Measurements from ENCODE around the gene LMBRD2. TPM values are rescaled to one million over a fixed set of nuclear protein-coding genes. Genes with fewer than 3 reads are reported as not detected.

The LMBRD2 gene
- total and polyA plus RNA-seq, 2 donors (not counting 3 experiments of a cell fraction or from before 2014, with no cell fraction given) = 1.2 to 5.2 TPM

DNA sequence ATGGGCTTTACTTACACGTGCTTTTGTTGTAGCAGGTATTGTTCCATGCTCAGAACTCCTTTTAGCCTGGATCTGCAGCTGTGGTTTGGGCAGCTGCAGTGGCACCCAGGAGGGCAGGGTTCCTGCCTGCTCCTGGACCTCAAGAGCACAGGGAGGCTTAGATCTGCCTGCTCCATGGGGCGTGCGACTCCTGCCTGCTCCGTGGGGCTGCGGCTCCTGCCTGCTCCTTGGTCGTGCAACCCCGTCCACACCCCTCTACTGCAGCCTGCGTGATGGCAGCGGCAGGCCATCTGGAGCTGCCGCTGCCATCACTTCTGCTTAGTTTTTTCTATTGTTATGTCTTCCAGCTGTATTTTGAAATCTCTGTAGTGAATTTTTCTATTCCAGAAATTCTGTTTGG lies 73.3 kb downstream of the LMBRD2 start:
- CTCF ChIA-PET = interaction anchor here (0.6 to 4.3 kb wide), 62 partner anchors 10 to 1662 kb away, joined by 3 to 83 read pairs (median 5); partner anchors contain the start of genes LMBRD2, NADK2, RANBP3L and SKP2
- Histone ChIP-seq H2AFZ (ENCODE audit: low read depth, low read length) (no peak overlapping the region), H3K27me3 (ENCODE audit: control insufficient read depth in 2 of 2, insufficient read depth in 2 of 2, low read length in 2 of 2) (peaks cover 0 to 8% of the 10 kb centered on the region in 2 experiments), H4K20me1 (replicated peaks; ENCODE audit: control insufficient read depth, extremely low read depth, insufficient read depth, low read length) (no peaks in the 10 kb centered on the region), H3K27ac (ENCODE audit: insufficient read depth, low read depth, low read length) (no peak overlapping the region), H3K9me3 (replicated peaks; ENCODE audit: control insufficient read depth, insufficient read depth, low read length) (no peaks in the 10 kb centered on the region), H3K4me1 (ENCODE audit: control insufficient read depth, extremely low read depth, insufficient read depth, low read length) (no peaks in the 10 kb centered on the region), H3K9me1 (replicated peaks; ENCODE audit: control insufficient read depth, extremely low read depth, insufficient read depth, low read length) (no peaks in the 10 kb centered on the region), H3K9ac (replicated peaks; ENCODE audit: extremely low read depth, insufficient read depth, low read length) (no peak overlapping the region), H3K79me2 (ENCODE audit: control insufficient read depth, insufficient read depth, low read length) (no peaks in the 10 kb centered on the region), H3K4me2 (ENCODE audit: insufficient read depth, low read length) (no peak overlapping the region), H3K4me3 (replicated peaks in 1 of 3; ENCODE audit: insufficient read depth in 1 of 3, low read depth in 1 of 3, low read length in 3 of 3) (no peak overlapping the region), H3K36me3 (ENCODE audit: control insufficient read depth in 2 of 2, extremely low read depth in 1 of 2, insufficient read depth in 2 of 2, low read length in 2 of 2) (no peaks in the 10 kb centered on the region)
- TF ChIP-seq GATA2 (IDR thresholded peaks at IDR 0.05; ENCODE audit: insufficient read depth, insufficient read length, low read depth, low read length) (no peak), MAX (IDR thresholded peaks at IDR 0.05; ENCODE audit: insufficient read depth, insufficient read length) (no peak), POLR2A (IDR thresholded peaks at IDR 0.05; ENCODE audit: low read depth, low read length) (no peak), FOS (IDR thresholded peaks at IDR 0.05; ENCODE audit: borderline replicate concordance, insufficient read depth, low read length) (no peak), JUN (IDR thresholded peaks at IDR 0.05; ENCODE audit: borderline replicate concordance, insufficient read depth, insufficient read length, low read depth) (no peak), POLR2AphosphoS5 (IDR thresholded peaks at IDR 0.05; ENCODE audit: insufficient read depth, low read depth, low read length) (no peak), MYC (IDR thresholded peaks at IDR 0.05; ENCODE audit: low read depth, low read length) (no peak), CTCF (IDR thresholded peaks at IDR 0.05; ENCODE audit: extremely low read depth in 1 of 2, insufficient read depth in 1 of 2, low read depth in 1 of 2, low read length in 2 of 2) (no peak), EZH2 (IDR thresholded peaks at IDR 0.05; ENCODE audit: borderline replicate concordance, low read depth, low read length, severe bottlenecking) (no peak)
- dilution Hi-C loops (cut with MboI; ENCODE audit: extremely low pct_ligation_motif_present, low sequenced_read_pairs) (no loop called here), intact Hi-C loops (cut with micrococcal nuclease) (no loop called here)
- DNase-seq (ENCODE audit: low read depth, low spot score) (no peak), FAIRE-seq (no peak)
- BruUV-seq (replicated peaks) = no TSS peak
- POLR2A ChIA-PET = no interaction called here

Data from endothelial cell of umbilical vein (primary cell).